AG08395 (cell line): ENCODE measurements around the gene NTNG1.
"Not testable (repeated sequence)": the region's sequence is repeated elsewhere in the genome, so short reads cannot be mapped to it uniquely, and the experiment has no call there.

Source experiments
- DNase-seq: peaks from one replicate; pipeline ENCODE4 v3.0.0; 2012; ENCODE audit warnings: mixed read lengths, low spot score

The NTNG1 gene

DNA sequence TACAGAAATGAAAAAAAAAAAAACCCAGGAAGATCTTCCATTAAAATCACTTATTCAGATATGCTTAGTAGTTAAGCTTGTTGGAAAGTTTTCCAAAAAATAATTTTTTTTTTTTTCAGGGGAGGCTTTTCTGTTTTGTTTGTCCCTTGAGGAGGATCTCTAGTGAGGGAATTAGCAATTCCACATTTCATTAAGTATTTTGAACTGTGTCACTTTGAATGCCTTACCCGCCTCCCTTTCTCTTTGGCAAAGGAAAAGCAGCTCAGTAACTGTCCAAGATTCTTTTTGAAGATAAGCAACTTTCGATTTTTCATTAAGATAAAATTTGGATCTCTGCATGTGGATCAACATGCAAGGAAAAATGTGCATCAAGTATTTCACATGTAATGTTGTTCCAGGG is 1.8 kb downstream of the NTNG1 start:
- no peak for DNase-seq

DNA sequence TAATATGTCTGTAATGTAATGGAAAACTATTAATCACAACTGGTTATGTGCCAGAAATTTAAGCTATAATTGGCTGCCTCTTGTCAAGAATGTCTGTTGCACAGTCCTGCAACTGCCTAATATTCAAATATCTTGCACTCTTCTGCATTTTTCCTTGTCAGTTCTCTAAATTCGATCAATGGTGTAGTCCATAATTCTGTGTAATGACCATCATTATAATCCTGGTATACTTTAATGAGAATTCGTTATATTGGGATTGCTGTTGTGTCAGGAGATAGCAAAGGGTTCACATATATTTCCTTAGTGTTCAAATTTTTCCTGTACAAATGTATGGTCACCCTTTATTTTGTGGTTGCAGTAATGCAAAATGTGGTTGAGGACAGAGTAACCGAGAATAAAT is 4.8 kb downstream of the NTNG1 start:
- DNase-seq, result no peak

DNA sequence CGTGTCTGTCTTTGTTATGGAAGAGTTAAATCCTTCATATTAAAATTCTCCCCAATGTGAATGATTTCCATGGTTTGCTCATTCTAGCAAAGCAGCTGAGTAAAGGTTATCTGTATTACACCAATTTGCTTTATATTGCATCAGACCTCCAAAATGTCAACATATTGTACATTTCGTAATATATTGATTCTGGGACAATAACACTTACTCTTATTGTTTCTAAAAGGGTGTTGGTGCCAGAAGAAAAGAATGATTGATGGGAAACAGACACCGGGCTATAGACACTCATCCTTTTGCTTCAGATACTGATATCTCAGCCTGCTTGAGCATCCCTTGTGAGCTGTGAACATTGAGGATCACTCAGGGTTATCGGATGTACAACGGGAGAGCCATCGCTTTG is 7.0 kb downstream of the NTNG1 start:
- no peak for DNase-seq

DNA sequence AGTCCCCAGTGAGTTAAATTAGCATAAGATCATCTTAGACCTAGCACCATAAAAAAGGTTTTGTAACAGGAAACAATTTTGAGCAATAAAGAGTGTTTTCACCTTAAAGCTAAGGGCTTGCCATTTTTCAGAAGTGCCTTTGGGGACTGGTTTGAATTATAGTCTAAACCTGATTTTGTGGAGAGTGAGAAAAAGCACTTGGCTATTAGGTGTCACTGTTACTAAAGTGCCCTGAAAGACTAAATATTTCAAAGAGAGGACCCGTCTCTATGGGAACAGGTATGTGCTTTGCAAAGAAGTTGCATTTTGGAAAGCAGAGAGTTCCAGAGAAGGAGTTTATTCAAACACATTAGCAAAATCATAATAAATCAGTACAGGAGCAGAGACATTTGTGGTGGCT is 9.1 kb downstream of the NTNG1 start:
- no peak for DNase-seq

DNA sequence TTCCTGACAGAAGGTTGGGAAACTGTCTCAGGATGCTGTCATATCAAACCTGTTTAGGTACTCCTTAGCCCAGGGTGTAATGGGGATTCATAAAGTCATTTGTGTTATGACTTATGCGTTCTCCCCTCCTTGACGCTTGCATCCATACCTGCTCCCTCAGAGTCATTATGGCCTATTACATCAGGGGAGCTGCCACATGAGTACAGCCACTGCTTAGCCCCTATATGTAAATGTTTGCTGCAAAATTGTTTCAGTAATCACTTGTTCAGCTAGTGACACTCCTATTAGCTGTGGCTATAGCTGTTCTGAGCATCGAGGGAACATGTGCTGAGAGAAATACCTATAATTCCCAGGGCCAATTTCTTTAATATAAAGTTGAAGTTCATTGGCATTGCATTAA is 10.5 kb downstream of the NTNG1 start:
- DNase-seq, result no peak

DNA sequence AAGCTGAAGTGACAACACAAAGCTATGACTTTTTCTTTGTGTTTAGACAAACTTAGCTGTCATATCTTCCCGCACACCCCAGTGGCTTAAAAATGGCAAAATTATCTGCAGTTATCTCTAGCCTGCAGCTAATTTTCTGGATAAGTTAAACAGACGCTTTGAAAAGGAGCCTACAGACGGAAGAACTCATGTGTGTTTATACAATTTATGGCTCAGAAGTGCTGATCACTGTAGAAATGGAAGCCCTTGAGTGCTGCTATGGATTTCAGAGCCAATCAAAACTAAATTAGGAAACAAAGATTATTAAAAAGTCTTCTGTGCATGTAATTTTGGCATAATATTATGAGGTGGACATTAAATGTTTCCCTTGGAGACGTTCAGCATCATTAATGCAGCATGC is 11.6 kb downstream of the NTNG1 start:
- DNase-seq, result no peak

DNA sequence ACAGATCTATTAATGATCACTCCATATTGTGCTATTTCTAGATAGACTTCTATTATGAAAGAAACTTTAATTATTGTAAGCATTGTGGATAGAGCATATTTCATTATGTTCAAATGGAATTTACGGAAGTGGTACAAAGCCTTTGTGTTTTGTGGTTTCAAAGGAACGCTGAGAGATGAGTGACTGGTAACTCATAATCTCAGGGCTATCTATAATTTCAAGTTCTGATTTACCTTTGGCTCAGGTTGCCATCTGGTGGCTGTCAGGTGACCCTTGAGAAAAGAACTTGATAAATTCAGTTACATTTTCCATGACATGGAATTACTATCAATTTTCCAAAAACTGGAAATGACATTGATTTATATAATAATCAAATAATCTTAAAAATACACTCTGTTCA is 12.2 kb downstream of the NTNG1 start:
- no peak for DNase-seq

DNA sequence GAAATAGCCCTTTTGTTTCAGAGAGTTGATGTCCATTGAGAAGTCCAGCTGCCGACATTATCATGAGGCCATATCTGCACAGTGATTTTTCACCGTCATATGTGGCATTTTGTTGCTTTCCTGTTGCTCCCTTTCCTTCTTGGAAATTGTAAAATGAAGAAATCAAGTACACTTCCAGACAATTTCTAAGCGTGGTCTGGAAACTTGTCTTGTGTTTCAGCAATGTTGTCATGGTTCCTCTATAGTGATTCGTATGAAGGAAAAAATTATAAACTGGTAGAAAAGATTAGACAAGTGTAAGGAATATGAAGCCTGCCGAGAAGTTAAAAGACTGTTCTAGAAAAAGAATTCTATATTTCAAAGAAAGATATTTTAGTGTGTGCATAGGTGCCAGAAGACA is 17.7 kb downstream of the NTNG1 start:
- no peak for DNase-seq

DNA sequence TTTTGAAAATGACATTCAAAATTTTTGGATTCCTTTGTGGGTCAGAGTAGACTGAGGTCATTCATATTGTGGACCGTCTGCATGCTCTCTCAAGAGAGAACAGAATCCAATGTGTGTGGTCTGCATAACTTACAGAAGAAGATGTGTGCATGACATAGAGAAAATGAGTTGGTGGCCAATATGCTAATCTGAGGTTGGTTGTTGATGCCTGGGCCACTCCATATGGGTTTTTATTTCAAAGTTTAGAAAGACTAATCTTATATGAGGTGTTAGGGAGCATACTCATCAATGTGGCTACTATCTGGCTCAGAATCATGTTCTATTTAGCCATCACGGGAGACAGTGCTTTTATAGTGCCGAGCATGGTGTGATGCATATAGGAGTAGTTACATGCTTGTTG is 18.2 kb downstream of the NTNG1 start:
- DNase-seq, result no peak

DNA sequence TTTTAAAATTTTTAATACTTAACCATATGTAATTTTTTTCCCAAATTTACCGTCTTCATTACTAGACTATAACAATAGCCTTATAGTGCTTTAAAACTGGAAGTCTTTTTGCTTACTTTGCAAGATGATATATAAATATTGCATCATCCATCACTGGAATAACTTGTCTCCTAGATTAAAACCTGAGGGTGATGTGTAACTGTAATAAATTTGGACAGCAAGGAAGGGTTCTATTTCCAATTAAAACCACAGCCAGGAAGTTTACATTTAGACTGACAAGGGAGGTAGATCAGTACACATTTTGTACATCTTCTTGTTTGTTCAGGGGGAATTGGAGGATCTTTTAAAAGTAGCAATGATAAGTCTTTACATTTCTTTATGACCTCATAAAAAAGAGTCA is 21.9 kb downstream of the NTNG1 start:
- no peak for DNase-seq

DNA sequence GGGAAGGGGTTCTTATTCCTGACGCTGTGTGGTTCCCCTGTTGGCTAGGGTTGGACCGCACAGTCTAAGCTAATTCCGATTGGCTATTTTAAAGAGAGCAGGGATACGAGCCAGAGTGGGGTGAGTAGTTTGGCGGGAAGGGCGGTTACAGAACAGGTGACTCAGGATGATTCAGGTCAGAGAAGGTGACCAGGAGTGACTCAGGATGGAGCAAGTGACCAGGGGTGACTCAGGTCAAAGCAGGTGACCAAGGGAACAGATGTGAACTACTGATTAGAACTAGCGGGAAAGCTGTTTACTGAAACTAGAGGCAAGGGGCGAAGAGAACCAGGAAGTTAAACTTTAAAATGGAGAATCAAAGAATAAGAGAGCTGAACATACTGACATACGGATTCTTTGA is 24.1 kb downstream of the NTNG1 start:
- not testable (repeated sequence) for DNase-seq

DNA sequence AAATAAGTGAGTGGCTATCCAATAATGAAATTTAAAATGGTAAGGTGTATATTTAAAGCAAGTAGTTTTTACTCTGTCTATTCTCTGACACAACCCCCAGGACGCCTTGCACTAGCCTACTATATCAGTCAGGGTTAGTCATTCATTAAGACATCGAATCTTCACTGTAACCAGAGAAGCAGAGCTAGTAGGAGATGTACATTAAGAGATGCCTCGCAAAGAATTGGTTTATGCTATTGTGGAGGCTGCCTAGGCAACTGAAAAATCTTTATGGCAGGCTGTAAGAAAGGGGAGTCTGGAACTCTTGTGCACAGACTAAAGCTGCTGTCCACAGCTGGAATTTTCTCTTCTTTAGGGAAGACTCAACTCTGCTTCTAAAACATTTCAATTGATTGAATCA is 28.8 kb downstream of the NTNG1 start:
- DNase-seq, result no peak

DNA sequence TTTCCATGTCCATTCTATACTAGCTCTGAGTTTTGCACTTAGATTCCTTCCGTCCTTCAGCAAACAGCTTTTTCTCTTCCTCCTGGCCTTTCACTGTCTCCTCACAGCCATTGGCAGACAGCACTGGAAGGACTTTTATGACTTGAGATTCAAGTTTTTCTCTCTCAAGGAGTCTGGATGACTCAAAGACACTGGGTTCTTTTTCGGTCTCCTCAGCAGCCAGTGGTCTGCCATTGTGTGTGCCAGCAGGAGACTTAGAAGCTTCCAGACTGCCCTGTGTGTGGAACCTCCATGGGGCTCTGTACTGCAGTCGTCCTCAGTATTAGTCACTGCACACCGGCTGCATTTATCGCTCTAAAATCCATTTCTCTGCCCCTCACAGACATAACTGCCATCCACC is 30.5 kb downstream of the NTNG1 start:
- no peak for DNase-seq

DNA sequence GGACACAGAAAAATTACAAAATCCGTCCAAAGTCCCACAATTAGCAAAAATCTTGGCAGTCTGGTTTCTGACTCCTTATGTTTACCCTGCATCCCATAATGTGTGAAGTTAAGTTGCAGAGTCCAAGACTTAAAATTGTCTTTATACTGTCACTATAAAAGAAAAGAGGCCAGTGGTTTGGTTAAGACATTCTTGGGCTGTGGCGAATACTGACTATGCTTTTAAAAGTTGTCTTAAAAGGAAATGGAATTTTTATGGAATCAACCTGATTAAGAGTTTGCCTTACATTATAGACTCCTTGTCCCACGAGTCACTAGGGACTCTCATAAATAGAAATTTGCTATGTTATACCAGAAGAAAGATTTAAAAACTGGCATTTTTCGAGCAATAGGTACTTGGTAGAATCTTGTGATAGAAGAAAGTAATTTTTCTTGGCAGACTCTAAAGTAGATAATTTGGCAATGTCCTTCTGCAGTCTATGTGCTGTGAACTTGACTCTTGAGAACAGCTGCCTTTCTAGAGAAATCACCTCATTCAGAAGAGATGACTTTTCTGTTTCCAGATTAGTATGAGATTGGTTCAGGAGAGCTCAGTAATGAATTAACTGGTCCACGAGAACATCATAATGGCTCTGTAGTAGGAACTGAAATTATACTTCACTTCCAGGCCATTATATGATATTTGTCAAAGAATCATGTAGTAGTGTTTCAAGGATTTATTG is 31.8 kb downstream of the NTNG1 start:
- DNase-seq, result no peak

DNA sequence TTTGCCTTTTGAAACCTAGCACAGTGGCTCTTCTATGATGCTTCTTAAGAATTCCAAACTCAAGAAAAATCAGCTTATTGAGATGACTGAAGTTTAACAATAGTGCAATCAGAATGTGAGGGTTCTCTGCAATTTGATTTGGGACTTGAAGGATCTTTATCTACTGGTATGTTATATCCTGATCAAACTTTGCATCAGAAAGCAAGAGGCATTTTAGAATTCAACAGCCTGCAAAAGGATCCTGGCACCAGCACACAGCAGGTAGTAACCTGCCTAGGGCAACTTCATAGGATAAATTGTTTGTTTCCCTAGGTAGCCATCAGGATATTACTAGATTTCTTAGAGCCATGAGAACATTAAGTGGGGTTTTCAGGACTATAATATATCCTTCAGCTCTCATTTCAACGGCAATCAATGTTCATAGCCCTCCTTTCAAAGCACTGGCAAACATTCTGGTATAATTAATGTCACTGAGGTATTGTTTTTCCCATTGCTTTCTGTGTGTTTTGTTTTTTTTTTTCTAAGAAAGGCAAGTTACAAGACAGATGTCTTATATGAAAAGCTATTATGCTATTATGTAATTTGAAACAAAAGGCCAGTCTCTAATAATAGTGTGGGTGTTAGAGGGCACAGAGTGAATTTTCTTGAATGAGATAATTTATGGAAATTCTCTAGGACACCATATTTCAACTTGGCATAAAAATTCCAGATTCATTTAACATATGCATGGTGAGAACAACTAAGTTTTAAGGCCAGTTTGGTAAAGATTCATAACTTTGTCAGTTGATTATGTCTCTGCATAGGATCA is 34.5 kb downstream of the NTNG1 start:
- DNase-seq, result no peak

DNA sequence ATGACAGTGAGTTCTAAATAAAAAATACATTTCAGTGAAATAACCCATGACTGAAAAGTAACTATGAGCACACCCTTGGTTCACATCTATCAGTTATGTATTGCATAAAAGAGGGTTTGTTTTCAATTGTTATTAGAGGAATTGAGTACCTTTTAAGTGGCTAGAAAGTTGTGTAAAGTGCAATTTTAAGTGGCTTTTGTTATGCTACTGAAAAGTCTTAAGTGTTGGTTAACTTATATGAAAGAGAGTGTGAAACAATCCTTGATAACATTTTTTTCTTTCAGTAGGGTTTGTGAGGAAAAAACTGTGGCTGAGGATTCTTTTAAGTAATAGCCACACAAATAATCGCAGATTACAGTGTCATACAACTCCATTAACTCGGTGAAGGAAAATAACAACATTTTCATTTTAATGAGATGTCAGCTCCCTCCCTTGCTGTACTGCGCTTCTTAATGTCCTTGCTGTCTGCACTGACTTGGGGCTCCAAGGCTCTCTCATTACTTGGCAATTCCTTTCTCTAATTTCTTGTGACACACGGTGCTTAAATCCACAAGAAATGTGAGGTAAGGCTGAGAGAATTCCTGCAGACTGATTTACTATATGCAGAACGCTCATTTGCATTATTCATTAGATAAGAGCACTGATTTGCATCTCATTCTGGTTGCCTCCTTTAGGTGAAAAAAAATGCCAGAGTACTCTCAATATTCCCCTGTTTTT is 40.6 kb downstream of the NTNG1 start:
- DNase-seq, result no peak

DNA sequence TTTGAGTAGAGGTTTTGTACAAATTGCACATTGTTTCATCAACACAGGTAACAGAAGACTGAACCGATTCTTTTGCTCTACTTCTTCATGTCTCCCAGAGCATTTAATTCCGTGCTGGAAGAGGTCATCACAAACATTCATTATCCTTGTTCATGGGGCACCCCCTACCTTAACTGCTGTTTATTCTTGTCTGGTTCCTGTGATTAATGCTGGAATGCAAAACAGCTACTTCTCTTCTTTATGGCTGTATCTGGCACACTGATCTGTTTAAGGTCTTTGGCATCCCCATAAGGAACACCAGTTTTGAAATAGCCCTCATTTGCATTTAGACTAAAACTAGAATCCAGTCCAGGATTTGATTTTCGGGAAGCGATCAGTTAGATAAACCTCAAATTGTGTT is 42.2 kb downstream of the NTNG1 start:
- DNase-seq, result no peak

DNA sequence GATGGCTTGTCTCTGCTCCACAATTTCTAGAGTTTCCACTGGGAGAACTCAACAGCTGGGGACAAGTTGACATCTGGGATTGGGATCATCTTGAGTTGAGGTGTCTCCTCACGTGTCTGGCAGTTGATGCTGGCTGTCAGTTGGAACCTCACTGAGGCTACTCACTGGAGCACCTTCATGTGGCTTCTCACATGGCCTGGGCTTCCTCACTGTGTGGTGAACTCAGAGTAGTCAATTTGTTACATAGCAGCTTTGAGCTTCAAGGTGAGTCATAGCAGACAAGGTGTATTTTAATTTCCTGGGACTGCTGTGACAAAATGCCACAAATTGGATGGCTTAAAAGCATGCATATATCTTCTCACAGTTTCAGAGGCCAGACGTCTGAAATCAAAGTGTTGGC is 44.0 kb downstream of the NTNG1 start:
- no peak for DNase-seq

DNA sequence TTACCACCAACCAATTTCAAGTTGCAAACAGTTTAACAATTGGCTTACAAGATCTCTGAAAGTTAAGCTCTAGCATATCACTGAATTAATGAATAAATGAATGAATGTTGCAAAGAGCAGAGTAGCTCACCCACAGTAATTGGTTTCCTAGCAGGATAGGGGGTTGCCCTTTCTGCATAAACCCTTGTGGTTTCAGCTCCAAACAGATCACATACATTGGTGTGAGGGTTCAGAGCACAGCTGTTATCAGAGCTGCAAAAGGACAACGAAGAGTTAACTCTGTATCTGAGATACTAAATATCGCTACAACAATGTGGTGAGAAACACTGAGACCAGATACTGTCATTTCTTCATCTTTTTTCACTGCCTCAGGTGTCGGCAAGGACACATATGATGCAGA is 46.6 kb downstream of the NTNG1 start:
- no peak for DNase-seq

DNA sequence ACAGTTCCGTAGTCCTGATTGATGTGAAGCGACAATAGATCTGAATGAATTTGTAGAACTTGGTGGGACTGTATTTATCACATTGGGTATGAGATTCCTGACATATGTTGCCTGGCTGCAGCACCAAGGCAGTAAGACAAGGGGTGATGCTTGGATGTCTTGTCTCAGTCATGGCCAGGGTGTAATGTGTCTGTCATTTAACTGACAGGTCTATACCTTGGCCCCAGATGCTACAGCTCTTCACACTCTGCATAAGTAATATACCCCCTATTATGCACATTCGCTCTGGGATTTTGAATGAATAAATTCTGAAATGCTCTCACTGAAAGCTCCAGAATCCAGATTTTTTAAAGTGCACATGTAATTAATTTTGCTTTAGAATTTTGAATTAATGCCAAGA is 47.3 kb downstream of the NTNG1 start:
- DNase-seq, result no peak

DNA sequence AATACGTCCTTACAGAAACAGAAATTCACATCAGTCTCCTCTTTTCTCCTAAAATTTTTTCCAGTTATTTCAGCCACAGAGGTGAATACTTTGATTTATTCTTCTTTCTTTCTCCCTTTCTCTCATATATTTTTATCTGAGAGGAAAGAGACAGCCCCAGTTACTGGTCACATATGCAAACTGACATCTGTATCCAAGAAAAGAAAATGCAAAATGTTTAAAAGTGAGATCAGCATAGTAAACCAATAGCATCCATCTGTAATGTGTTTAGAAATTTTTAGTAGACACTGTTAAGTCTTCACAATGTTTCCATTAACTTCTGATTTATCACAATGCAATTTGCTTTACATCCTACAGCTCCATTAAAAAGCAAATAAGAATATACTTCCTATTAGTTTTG is 53.5 kb downstream of the NTNG1 start:
- no peak for DNase-seq

DNA sequence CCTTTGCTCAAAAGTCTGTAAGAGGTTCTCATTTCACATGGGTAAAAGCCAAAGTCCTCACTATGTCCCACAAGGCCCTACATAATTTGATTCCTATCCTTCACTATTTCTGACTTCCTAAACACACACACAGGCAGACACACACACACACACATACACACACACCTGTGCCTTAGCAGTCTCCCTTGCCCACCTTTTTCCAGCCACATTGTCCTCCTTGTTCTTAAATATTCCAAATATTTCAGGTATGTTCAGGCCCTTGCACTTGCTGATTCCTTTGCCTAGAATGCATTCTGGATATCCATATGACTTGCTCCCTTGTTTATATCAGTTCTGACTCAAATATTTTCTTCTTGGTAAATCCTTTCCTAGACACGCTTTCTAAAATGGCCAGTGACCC is 54.6 kb downstream of the NTNG1 start:
- no peak for DNase-seq

DNA sequence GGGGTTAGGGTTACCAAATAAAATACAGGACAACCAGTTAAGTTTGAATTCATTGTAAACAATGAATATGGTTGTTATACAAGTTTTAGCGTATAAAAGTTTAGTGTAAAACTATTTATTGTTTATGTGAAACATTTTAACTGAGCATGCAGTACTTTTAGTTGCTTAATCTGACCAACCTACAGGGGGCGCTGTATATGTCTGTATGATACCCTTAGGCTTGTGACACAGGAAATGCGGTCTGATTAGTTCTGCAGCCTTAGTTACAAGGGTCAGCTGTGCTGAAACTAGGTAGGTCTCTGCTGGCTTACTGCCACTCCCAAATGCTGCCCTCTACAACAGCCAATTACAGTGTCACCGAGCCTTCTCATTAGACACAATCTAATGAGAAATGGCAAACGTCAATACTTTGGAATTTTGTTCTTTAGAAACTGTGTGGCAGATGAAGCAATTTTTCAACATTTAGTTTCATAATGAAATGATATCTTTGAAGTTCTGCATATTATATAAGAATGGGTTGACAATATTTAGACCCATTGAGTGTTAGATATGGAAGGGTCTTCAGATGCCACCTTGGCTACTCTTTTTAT is 56.2 kb downstream of the NTNG1 start:
- DNase-seq, result no peak
